Activated CD8-positive, alpha-beta memory T cell treated with anti-CD3 and anti-CD28 coated beads for 48 hours (primary cell): ENCODE results near the gene TMEM232.

Source experiments
- DNase-seq, 3 experiments: peaks; one replicate each; pipeline ENCODE4 v3.0.0-alpha.2; 2020; ENCODE audit warnings: low read depth in 2 of 3, low spot score in 2 of 3

TMEM232 gene

DNA sequence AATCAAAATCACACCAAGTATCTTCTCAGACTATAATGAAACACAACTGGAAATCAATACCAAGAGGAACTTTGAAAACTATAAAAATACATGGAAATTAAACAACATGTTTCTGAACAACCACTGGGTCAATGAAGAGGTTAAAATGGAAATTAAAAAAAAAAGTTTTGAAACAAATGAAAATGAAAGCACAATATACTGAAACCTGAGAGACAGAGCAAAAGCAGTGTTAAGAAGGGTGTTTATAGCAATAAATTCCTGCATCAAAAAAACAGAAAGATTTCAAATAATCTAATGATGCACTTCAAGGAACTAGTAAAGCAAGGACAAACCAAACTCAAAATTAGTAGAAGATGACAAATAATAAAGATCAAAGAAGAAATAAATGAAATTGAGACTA is 92.0 kb downstream of the TMEM232 start:
- no peak for DNase-seq

DNA sequence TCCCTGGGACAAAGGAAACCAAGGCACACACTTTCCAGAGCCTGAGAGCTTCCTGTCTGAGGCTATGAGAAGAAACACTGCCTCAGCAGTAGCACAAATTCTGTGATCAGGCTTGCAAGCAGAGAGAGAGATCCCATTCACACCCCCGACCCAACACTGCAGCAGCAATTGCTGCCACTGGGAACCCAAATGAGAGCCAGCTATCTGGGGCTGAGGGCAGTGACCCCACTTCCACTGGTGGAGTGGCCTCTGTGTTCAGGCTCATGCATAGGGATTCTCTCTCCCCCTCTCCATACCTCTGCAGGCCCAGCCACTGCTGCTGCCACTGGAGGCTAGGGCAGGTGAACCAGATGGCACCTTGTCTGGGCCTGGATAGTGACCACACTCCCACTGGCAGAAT is 95.2 kb downstream of the TMEM232 start:
- no peak for DNase-seq

DNA sequence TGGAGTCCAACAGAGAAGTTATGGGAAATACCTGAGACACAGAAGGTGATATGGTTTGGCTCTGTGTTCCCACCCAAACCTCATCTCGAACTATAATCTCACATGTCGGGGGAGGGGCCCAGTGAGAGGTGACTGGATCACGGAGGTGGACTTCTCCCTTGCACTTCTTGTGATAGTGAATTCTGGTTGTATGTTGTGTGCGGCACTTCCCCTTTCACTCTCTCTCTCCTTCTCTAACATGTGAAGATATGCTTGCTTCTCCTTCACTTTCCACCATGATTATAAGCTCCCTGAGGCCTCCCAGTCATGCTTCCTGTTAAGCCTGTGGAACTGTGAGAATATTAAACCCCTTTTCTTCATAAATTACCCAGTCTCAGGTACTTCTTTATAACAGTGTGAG is 96.1 kb downstream of the TMEM232 start:
- DNase-seq: no peak

DNA sequence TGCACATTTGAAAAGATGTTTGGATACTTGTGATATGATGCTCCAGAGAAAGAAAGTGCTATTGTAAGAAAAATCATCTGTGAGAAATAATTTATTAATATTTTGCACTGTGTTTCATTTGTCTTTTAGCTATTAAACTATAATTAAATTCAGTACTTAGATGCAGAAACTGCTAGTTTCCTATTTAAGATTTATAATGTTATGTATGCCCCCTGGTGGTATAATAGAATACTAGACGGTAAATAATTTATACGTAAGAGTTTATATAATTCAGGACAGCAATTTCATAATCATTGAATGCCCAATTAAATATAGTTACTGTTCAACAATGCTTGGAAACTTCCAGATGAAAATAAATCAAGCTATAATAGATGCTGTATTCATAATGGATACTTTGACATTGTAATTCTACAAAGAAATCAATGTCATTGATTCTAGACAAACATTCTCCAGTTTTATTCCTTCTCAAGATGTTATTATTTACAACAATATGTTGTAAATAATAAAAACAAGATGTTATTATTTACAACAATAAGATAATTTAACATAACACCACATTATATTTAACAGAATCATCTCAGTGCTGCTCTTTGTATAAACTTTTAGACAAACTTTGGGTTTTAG is 101.0 kb downstream of the TMEM232 start:
- no peak for DNase-seq

DNA sequence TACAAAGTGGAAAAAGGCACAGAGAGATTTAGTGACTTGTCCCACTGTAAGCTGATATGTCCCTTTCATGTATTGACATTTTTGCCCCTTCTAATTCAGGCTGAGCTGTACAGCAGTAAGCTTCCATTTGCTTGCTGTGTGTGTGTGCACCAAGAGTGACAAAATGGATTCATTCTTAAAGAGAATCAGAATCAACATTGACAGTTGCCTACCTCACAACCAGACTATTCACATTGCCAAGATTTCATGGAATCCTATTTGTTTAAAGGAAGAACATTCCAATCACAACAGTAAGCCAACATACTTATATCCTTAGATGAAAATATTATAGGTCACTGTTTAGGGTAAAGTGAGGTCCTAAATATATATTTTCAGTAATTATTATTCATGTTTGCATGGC is 102.6 kb downstream of the TMEM232 start:
- DNase-seq: no peak

DNA sequence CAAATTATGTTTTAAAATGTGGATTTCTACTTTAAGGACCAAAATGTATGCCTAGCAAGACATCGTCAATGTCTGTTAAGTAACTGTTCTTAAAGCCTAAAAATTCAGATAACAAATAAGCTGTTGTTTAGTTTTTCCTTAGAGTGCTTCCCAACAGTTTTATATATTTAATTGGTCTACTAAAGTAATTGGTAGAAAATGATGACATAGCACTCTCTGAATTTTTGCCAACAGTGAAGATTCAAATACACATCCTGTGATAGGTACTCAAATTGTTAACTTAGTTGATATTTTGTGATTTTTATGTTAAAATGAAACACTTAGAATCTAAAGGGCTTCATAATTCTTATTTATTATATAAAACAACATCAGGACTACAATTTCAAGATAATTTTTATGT is 107.5 kb downstream of the TMEM232 start:
- DNase-seq: no peak

DNA sequence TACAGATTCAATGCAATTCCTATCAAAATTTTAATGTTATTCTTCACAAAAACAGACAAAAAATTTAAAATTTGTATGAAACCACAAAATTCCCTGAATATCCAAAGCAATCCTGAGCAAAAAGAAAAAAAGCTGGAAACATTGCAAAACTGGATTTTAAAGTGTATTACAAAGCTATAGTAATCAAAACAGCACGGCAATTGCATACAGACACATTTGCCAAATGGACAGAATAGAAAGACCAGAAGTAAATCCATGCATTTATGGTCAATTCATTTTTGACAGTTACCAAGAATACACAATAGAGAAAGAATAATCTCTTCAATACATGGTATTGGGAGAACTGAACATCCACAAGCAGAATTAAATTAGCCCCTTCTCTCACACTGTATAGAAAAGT is 110.5 kb downstream of the TMEM232 start:
- DNase-seq: no peak

DNA sequence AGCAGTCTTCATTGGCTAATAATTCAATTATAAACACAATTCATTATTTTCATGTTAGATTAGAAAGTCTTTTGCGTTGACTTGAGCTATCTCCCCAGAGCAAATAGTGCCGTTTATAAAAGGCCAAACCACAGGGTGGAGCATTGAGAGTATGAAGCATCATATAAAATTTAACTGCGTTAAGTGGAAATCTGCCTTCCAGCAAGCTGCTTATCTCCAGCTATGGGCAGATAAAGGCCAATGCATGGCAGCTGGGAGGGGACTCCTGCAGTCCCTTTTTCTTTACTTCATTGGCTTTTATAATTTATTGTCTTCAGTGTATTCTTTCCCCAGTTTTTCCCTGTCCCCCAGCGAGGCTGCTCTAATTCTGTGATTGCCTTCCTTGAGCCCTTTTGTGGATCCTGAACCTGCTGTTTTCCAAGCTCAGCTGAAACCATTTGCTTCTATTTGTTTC is 113.7 kb downstream of the TMEM232 start:
- no peak for DNase-seq

DNA sequence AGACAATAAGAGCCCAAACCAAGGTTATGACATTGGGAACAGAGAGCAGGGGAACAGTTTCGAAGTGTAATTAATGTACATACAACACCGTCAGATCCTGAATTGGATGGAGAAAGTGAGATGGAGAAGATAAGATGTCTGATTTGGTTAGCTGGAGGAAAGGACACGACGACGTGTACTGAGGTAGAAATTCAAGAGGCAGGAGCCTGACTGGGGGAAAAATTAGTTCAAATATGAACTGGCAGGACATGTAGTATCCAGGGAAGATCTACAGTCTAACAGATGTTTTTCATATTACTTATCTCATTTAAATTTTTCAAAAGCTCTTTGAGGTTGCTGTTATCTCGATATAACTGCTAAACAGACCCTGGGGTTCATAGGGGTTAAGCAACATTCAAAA is 114.7 kb downstream of the TMEM232 start:
- no peak for DNase-seq

DNA sequence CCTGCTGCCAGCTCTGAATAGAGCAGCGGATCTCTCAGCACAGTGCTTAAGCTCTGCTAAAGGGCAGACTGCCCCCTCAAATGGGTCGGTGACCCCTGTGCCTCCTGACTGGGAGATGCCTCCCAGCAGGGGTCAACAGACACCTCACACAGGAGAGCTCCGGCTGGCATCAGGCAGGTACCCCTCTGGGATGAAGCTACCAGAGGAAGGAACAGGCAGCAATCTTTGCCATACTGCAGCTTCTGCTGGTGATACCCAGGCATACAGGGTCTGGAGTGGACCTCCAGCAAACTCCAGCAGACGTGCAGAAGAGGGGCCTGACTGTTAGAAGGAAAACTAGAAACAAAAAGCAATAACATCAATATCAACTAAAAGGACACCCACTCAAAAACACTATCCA is 131.6 kb downstream of the TMEM232 start:
- DNase-seq: no peak

DNA sequence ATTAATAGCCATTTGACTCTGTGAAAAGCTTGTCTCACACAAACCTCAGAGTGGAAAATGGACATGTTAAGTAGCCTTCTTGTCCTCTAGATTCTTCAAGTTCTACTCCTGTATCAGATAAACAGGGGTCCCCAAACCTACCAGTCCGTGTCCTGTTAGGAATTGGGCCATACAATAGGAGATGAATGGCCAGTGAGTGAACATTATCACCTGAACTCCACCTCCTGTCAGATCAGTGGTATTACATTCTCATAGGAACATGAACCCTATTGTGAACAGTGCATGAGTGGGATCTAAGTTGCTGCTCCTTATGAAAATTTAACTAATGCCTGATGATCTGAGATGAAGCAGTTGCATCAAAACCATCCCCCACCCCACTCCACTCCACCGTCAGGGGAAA is 136.3 kb downstream of the TMEM232 start:
- no peak for DNase-seq

DNA sequence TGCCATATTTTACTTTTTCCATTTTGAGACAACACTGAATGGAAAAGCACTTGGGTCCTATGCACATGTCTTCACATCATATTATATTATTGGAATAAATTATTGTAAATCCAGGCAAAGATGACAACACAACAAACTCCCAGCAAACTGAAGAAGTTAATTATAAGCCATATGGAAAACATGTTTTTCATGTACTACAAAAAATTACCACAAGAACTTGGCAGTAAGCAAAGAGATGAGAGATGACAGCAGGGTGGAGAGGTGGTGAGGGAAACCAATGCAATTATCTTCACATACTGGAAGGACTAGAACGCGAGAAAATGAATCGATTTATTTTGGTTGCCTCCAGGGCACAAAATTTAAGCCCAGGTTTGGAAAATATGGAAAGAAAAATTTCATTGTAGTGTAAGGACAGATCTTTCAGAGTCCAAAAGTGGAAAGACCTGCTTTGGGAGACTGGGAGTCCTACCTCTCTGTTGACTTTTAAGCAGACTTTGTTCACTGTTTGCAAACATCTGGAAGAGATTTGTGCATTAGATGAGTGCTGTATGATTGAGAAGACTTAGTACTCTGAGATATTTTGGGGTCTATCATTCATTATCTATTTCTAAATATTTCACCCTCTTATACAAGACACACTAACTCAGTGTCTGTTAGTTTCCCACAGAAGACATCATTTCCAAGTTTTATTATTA is 138.0 kb downstream of the TMEM232 start:
- no peak for DNase-seq

DNA sequence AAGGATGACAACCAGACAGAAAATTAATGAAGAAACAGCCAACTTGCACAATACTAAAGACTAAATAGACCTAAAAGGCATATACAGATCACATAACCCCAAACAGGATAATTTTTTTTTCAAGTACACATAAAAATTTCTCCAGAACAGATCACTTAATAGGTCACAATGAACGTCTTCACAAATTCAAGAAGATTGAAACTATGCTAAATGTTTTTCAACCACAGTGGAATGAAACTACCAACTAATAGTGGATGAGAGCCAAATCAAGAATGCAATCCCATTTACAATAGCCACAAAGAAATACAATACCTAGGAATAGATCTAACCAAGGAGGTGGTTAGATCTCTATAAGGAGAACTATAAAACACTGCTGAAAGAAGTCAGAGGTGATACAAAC is 145.8 kb downstream of the TMEM232 start:
- no peak for DNase-seq

DNA sequence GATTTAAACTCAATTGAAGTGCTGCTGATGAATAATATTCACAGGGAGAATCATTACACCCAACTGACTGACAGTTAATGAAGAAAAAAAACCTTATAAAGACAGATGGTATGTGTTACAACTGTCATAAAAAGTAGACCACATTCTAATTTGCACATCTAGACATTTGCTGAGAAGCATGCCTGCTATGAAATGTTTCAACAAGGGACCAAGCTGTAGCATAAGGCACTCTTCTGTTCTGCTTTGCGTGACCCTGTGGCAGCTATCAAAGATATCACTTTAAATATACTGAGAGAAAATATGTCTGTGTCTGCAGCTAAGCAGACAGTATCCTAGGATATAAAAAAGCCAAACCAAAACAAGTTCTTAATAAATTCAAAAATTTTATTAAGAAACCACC is 153.7 kb downstream of the TMEM232 start:
- no peak for DNase-seq

DNA sequence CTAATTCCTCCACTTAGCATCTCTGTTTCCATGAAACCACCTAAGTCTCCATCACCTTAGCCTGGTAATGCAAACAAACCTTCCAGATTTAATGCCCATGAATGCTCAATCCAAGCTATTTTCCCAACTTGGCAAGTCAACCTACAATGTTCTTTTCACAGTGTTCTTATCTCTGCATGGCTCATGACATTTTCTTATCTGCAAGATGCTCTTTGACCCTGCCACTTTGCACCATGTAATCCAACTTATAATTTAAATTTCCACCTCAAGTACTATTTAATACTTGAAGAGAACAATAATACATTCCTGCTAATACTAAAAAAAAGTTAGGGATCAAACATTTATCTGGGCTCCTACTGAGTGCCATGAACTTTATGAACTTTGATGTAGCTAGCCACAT is 164.3 kb downstream of the TMEM232 start:
- DNase-seq: no peak

DNA sequence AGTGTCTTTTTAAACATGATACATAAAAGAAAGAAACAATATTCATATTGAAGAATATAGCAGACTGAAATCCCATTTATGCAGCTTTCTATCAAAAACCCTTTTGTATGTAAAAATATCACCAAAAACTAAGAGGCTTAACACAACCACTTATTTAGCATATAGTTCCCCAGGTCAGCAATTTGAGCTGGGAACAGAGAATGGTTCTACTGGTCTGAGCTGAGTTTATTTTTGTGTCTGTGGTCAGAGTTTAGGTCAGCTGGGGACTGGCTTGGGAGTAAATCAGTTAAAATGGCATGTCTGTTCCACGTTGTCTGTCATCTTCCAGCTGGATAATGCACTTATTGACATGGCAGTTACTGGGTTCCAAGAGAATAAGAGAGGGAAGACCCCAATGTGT is 165.0 kb downstream of the TMEM232 start:
- no peak for DNase-seq

DNA sequence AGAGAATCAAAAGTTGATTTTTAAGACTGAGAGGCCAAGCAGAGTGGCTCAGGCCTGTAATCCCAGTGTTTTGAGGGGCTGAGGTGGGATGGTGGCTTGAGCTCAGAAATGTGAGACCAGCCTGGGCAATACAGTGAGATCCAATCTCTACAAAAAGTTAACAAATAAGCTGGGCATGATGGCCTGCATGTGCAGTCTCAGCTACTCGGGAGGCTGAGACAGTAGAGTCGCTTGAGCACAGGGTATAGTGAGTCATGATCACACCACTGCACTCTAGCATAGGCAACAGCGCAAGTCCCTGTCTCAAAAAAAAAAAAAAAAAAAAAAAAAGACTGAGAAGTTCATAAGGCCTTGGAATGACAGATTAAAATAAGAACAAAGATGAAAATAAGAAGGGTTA is 177.2 kb downstream of the TMEM232 start:
- no peak for DNase-seq

DNA sequence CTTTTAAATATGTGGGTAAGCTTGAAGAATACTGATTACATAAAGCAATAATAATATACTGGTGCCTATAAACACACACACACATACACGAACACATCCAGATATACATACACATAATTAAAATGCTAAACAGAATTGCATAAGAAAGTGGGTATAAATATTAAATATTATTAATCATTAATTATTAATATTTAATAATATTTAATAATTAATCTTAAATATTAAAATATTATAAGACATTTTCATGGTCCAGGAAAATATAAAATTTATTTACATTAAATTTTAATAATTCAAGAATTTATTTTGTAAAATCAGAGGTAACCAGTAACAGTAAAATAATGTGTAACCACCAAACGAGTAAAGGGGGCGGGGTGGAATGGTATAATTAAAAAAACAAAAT is 178.3 kb downstream of the TMEM232 start:
- DNase-seq: no peak

DNA sequence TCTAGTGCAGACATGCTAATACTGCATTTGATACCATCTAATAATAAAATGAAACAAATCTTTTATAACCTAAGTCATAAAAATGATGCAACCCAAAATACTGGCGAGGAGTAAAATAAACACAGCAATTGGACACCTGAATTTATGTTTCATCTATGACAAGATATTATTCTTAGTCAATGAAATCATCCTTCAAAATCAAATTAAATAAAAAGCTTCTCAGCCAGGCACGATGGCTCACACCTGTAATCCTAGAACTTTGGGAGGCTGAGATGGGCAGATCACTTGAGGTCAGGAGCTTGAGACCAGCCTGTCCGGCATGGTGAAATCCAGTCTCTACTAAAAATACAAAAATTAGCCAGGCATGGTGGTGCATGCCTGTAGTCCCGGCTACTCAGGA is 179.0 kb downstream of the TMEM232 start:
- no peak for DNase-seq

DNA sequence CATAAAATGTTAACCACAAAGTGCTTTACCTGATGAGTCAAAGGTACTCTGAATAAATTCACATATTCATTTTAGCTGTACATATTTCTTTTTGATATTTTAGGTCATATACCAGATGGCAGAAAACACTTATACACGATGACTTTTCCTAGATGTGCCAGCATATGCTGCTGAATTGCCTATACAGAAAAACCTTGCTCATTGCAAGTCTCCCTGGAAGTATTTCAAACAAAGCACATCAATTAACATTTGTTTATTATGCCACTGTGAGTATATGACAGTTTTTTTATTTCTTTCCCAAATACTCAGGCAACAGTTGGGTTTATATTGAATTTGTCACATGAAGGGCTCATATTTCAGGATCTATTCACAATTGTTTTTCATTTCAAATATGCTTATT is 180.8 kb downstream of the TMEM232 start:
- no peak for DNase-seq

DNA sequence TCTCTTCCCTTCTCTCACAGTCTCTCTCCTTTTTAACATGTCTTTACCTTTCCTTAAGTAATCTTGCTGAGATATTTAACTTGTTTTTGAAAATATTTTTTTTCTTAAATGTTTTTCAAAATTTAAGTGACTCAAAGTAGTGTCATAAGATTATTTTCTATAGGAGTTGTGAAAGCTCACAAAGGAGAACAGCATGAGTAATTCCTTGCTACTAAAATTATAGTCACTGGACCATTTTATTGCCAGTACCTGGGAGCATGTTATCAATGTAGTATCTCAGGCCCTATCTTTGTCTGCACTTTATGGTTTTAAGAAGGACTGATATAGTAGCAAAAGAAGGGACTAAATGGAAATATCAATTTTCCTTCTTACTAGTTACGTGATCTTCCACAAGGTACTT is 181.9 kb downstream of the TMEM232 start:
- no peak for DNase-seq

DNA sequence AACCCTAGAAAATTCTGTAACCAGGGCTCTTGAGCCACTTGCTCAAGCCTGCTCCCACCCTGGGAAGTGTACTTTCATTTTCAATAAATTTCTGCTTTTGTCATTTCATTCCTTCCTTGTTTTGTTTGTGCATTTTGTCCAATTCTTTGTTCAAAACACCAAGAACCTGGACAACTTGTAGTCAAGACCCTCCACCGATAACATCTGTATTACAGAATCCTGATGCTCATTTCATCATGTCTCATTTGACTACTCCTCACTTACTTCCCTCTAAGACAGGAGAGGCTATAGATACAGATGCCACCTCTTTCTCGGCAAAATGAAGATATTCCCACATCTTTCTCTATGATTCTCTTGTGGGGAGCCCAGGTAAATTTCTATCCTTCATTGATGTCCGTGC is 183.5 kb downstream of the TMEM232 start:
- DNase-seq: no peak
